ENCODE measurements around the gene UGT1A10. TPM values are rescaled to one million over a fixed set of nuclear protein-coding genes. Genes with fewer than 3 reads are reported as not detected.

The UGT1A10 gene
- total and polyA plus RNA-seq, 2 donors (not counting 3 experiments of a cell fraction or from before 2014, with no cell fraction given): not detected

DNA sequence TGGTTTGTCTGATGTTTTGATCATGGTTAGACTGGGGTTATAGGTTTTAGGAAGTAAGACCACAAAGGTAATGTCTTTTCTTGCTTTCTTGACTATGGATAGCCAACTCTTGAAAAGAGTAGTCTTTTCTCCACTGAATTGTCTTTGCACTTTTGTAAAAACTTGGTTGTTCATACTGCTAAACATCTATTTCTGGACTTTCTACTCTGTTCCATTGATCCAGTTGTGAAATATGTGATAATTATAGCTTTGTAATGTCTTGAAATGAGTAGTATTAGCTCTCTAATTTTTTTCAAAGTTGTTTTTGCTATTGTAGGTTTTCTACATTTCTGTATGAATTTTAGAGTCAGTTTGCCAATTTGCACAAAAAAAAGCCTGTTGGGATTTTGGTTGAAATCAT, 22.4 kb downstream of the UGT1A10 start:
- no peak overlapping the region for H2AFZ ChIP-seq (ENCODE audit: low read depth, low read length)
- DNase-seq (ENCODE audit: low read depth, low spot score) (no peak), FAIRE-seq (no peak)
- no peaks in the 10 kb centered on the region for H4K20me1 ChIP-seq (replicated peaks; ENCODE audit: control insufficient read depth, extremely low read depth, insufficient read depth, low read length)
- no peaks in the 10 kb centered on the region for H3K36me3 ChIP-seq (ENCODE audit: control insufficient read depth in 2 of 2, extremely low read depth in 1 of 2, insufficient read depth in 2 of 2, low read length in 2 of 2)
- no TSS peak for BruUV-seq (replicated peaks)
- intact Hi-C loops (cut with micrococcal nuclease): no loop called here
- no peak overlapping the region for H3K27ac ChIP-seq (ENCODE audit: insufficient read depth, low read depth, low read length)
- no peaks in the 10 kb centered on the region for H3K9me3 ChIP-seq (replicated peaks; ENCODE audit: control insufficient read depth, insufficient read depth, low read length)
- dilution Hi-C loops (cut with MboI; ENCODE audit: extremely low pct_ligation_motif_present, low sequenced_read_pairs): no loop called here
- no peaks in the 10 kb centered on the region for H3K4me1 ChIP-seq (ENCODE audit: control insufficient read depth, extremely low read depth, insufficient read depth, low read length)
- no peaks in the 10 kb centered on the region for H3K9me1 ChIP-seq (replicated peaks; ENCODE audit: control insufficient read depth, extremely low read depth, insufficient read depth, low read length)
- H3K79me2 ChIP-seq (ENCODE audit: control insufficient read depth, insufficient read depth, low read length): no peaks in the 10 kb centered on the region
- no peak overlapping the region for H3K9ac ChIP-seq (replicated peaks; ENCODE audit: extremely low read depth, insufficient read depth, low read length)
- ChIA-PET POLR2A (no interaction called here), CTCF (no interaction called here)
- H3K4me3 ChIP-seq (replicated peaks in 1 of 3; ENCODE audit: insufficient read depth in 1 of 3, low read depth in 1 of 3, low read length in 3 of 3): no peak overlapping the region
- H3K4me2 ChIP-seq (ENCODE audit: insufficient read depth, low read length): no peak overlapping the region
- peaks cover 0 to 3% of the 10 kb centered on the region in 2 experiments for H3K27me3 ChIP-seq (ENCODE audit: control insufficient read depth in 2 of 2, insufficient read depth in 2 of 2, low read length in 2 of 2)
- TF ChIP-seq POLR2A (IDR thresholded peaks at IDR 0.05; ENCODE audit: low read depth, low read length): no peak
- no peak for TF ChIP-seq MAX (IDR thresholded peaks at IDR 0.05; ENCODE audit: insufficient read depth, insufficient read length)
- TF ChIP-seq FOS (IDR thresholded peaks at IDR 0.05; ENCODE audit: borderline replicate concordance, insufficient read depth, low read length): no peak
- TF ChIP-seq JUN (IDR thresholded peaks at IDR 0.05; ENCODE audit: borderline replicate concordance, insufficient read depth, insufficient read length, low read depth): no peak
- TF ChIP-seq, protein P1, sequence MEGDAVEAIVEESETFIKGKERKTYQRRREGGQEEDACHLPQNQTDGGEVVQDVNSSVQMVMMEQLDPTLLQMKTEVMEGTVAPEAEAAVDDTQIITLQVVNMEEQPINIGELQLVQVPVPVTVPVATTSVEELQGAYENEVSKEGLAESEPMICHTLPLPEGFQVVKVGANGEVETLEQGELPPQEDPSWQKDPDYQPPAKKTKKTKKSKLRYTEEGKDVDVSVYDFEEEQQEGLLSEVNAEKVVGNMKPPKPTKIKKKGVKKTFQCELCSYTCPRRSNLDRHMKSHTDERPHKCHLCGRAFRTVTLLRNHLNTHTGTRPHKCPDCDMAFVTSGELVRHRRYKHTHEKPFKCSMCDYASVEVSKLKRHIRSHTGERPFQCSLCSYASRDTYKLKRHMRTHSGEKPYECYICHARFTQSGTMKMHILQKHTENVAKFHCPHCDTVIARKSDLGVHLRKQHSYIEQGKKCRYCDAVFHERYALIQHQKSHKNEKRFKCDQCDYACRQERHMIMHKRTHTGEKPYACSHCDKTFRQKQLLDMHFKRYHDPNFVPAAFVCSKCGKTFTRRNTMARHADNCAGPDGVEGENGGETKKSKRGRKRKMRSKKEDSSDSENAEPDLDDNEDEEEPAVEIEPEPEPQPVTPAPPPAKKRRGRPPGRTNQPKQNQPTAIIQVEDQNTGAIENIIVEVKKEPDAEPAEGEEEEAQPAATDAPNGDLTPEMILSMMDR (IDR thresholded peaks at IDR 0.05; ENCODE audit: extremely low read depth in 1 of 2, insufficient read depth in 1 of 2, low read depth in 1 of 2, low read length in 2 of 2): no peak
- TF ChIP-seq POLR2AphosphoS5 (IDR thresholded peaks at IDR 0.05; ENCODE audit: insufficient read depth, low read depth, low read length): no peak
- TF ChIP-seq GATA2 (IDR thresholded peaks at IDR 0.05; ENCODE audit: insufficient read depth, insufficient read length, low read depth, low read length): no peak
- TF ChIP-seq MYC (IDR thresholded peaks at IDR 0.05; ENCODE audit: low read depth, low read length): no peak
- no peak for TF ChIP-seq EZH2 (IDR thresholded peaks at IDR 0.05; ENCODE audit: borderline replicate concordance, low read depth, low read length, severe bottlenecking)
